Smooth muscle cell (in vitro differentiated cells): Measurements from ENCODE around the gene SKI. TPM values are rescaled to one million over a fixed set of nuclear protein-coding genes. Genes with fewer than 3 reads are reported as not detected.

Experiments used
- DNase-seq: peaks from one replicate; lab custom pipeline; 2025; ENCODE audit not compliant: unreplicated experiment; lab: John Stamatoyannopoulos, UW
- H2AFZ ChIP-seq: fragments of 200-600 bp; sonication (generic); 2 replicates; pipeline ENCODE4 v1.6.0; 2016; ENCODE audit warnings: antibody characterized with exemption, low read depth, mild to moderate bottlenecking
- H3F3A ChIP-seq: fragments of 200-600 bp; sonication (generic); 2 replicates; pipeline ENCODE4 v1.6.0; 2017; ENCODE audit warnings: antibody characterized with exemption, low read depth
- H3K27ac ChIP-seq: fragments of 200-600 bp; sonication (generic); 2 replicates; pipeline ENCODE4 v1.5.1; 2016; ENCODE audit warnings: low read depth, mild to moderate bottlenecking
- H3K27me3 ChIP-seq: fragments of 200-600 bp; sonication (generic); 2 replicates; pipeline ENCODE4 v1.6.1; 2016; ENCODE audit warnings: low read depth, mild to moderate bottlenecking
- H3K36me3 ChIP-seq: fragments of 200-600 bp; sonication (generic); 2 replicates; pipeline ENCODE4 v1.5.1; 2016; ENCODE audit warnings: low read depth
- H3K4me1 ChIP-seq: fragments of 200-600 bp; sonication (generic); 2 replicates; pipeline ENCODE4 v1.5.1; 2016; ENCODE audit warnings: low read depth
- H3K4me2 ChIP-seq: fragments of 200-600 bp; sonication (generic); 2 replicates; pipeline ENCODE4 v1.6.0; 2016; ENCODE audit warnings: mild to moderate bottlenecking
- H3K4me3 ChIP-seq: fragments of 200-600 bp; sonication (generic); 2 replicates; pipeline ENCODE4 v1.5.1; 2016; ENCODE audit warnings: mild to moderate bottlenecking
- H3K79me2 ChIP-seq: fragments of 200-600 bp; sonication (generic); 2 replicates; pipeline ENCODE4 v1.6.0; 2016; ENCODE audit warnings: low read depth, mild to moderate bottlenecking
- H3K9ac ChIP-seq: fragments of 200-600 bp; sonication (generic); 2 replicates; pipeline ENCODE4 v1.6.0; 2016; ENCODE audit warnings: low read depth
- H3K9me3 ChIP-seq: fragments of 200-600 bp; sonication (generic); replicated peaks from 2 replicates; pipeline ENCODE4 v1.5.1; 2016; ENCODE audit warnings: low read depth
- H4K20me1 ChIP-seq: fragments of 200-600 bp; sonication (generic); 2 replicates; pipeline ENCODE4 v1.6.0; 2016; ENCODE audit warnings: low read depth
- WGBS: methylation state at CpG from one replicate; pipeline ENCODE4 v1.1.7; 2016; ENCODE audit warnings: low lambda C conversion rate; 5-methylcytosine and 5-hydroxymethylcytosine counted together
- polyA plus RNA-seq: library from polyadenylated mRNA; unstranded; fragments of >200 nt; fragmentation: Nextera tagmentation; extraction: Ambion mirVana; gene quantifications from 2 replicates; pipeline ENCODE4 v1.2.1, GENCODE V29; 2016
- total RNA-seq: library from RNA; depleted of rRNA; stranded (reverse); fragments of >200 nt; gene quantifications from 2 replicates; pipeline ENCODE4 v1.2.3, GENCODE V29; 2014
- TF ChIP-seq, protein P1 (sequence below): fragments of 200-600 bp; sonication (generic); IDR thresholded peaks from 2 replicates; pipeline ENCODE4 v1.5.1; 2017; ENCODE audit warnings: borderline replicate concordance, mild to moderate bottlenecking, antibody characterized with exemption; ENCODE audit not compliant: insufficient read depth, poor library complexity, severe bottlenecking

Gene SKI
- total and polyA plus RNA-seq, 2 experiments from 2014 or later, result 4.2 to 19.6 TPM

DNA sequence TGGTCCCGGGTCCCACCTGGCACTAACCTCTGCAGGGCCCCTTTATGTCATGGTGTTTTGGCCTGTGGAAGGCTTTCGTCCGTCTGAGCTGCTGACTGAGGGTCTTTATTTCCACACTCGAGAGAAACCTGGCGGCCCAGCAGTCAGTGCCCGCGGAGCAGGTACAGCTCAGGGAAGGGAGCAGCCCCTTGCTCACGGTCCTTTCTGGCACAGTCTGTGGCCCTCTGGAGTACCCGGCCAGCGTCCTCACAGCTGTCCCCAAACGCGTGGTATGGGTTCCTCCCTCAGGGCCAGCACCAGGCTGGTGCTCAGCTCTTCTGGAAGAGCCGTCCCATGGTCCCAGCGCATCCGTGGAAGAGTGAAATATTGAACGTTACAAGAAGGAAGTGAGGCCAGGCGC, 24.3 kb downstream of the SKI start:
- H3K4me1 ChIP-seq, result peaks cover 32% of the 10 kb centered on the region
- no peak overlapping the region for H3K4me2 ChIP-seq
- 94% methylated on average over 17 of the region's 17 CpGs for WGBS
- H3F3A ChIP-seq, result peaks cover 15% of the 10 kb centered on the region
- no peaks in the 10 kb centered on the region for H3K9me3 ChIP-seq
- no peaks in the 10 kb centered on the region for H3K27me3 ChIP-seq
- no peak overlapping the region for H2AFZ ChIP-seq
- no peaks in the 10 kb centered on the region for H3K36me3 ChIP-seq
- H3K27ac ChIP-seq, result no peak overlapping the region
- no peak overlapping the region for H3K9ac ChIP-seq
- H3K79me2 ChIP-seq, result peaks cover 100% of the 10 kb centered on the region
- H4K20me1 ChIP-seq, result peaks cover 100% of the 10 kb centered on the region
- H3K4me3 ChIP-seq, result no peak overlapping the region
- no peak for DNase-seq
- TF ChIP-seq, protein P1, sequence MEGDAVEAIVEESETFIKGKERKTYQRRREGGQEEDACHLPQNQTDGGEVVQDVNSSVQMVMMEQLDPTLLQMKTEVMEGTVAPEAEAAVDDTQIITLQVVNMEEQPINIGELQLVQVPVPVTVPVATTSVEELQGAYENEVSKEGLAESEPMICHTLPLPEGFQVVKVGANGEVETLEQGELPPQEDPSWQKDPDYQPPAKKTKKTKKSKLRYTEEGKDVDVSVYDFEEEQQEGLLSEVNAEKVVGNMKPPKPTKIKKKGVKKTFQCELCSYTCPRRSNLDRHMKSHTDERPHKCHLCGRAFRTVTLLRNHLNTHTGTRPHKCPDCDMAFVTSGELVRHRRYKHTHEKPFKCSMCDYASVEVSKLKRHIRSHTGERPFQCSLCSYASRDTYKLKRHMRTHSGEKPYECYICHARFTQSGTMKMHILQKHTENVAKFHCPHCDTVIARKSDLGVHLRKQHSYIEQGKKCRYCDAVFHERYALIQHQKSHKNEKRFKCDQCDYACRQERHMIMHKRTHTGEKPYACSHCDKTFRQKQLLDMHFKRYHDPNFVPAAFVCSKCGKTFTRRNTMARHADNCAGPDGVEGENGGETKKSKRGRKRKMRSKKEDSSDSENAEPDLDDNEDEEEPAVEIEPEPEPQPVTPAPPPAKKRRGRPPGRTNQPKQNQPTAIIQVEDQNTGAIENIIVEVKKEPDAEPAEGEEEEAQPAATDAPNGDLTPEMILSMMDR, result no peak

DNA sequence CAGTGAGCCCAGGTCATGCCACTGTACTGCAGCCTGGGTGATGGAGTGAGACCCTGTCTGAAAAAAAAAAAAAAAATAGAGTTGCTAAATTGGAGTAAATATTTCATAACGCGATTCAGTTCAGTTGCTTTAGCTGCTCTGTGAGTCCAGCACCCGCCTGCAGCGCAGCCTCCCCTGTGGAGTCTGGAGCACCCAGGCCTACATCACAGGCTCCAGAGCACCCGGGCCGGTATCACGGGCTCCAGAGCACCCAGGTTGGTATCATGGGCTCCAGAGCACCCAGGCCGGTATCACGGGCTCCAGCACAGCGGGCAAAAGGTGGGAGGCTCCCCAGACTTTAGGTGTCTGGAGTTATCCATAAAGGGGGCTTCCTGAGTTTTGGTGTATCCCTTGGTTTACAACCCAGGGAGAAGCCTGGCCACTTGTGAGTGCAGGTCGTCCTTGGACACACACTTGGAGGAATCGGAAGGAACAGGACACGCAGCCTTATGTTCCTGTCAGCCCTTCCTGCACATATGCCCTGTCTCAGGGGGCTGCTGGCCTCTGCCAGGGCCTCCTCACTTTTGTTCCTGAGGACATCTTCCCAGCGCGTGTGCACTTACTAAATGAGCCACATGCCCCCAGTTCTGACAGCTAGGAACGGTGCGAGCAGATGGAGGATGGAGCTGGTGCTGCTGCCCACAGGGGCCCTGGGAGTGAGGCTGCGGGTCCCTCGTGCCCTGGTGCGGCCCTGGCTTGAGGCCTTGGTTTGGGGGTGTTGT, 25.1 kb downstream of the SKI start:
- no peak overlapping the region for H3K4me3 ChIP-seq
- H3K27me3 ChIP-seq, result no peaks in the 10 kb centered on the region
- no peak overlapping the region for H3K4me2 ChIP-seq
- no peaks in the 10 kb centered on the region for H3K36me3 ChIP-seq
- H4K20me1 ChIP-seq, result peaks cover 100% of the 10 kb centered on the region
- H3K9ac ChIP-seq, result no peak overlapping the region
- peaks cover 15% of the 10 kb centered on the region for H3F3A ChIP-seq
- H3K4me1 ChIP-seq, result peaks cover 24% of the 10 kb centered on the region
- H3K9me3 ChIP-seq, result no peaks in the 10 kb centered on the region
- 98% methylated on average over 19 of the region's 20 CpGs for WGBS
- peaks cover 100% of the 10 kb centered on the region for H3K79me2 ChIP-seq
- no peak overlapping the region for H2AFZ ChIP-seq
- DNase-seq, result no peak
- TF ChIP-seq, protein P1, result no peak
- no peak overlapping the region for H3K27ac ChIP-seq

DNA sequence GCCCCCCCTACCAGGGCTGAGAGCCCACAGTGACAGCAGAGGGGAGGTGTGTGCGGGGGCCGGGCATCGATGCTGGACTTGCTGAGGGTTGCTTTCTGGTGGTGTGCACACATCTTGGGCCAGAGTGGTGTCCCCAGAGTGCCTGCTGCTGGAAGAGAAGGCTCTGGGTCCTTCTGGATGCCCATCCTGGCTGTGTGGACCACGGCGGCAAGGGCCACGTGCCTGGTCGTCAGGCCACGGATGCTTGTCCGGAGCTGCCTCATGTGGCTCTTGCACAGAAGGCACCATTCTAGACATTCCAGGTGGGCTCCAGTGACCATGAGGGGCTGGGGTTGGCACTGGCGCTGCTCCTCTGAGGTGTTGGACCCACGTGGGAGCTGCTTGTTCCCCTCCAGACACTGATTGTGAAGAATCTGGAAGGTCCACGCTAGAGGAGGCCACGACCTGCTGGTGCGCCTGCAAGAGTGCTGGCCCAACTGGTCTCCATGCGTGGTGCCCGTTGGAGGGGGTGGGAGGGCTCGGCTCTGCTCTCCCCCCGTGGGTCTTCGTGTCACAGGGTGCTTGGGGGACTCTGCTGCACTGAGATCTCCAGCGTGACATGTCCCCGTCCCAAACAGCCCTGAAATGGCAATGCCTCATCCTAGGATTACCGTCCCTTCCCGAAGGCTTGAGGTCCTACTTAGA, 25.8 kb downstream of the SKI start:
- Histone ChIP-seq H3K27ac (no peak overlapping the region), H2AFZ (no peak overlapping the region), H3K9ac (no peak overlapping the region), H3K79me2 (peaks cover 100% of the 10 kb centered on the region), H4K20me1 (peaks cover 100% of the 10 kb centered on the region), H3K27me3 (no peaks in the 10 kb centered on the region), H3K4me3 (no peak overlapping the region), H3K4me2 (no peak overlapping the region), H3K36me3 (no peaks in the 10 kb centered on the region), H3K9me3 (no peaks in the 10 kb centered on the region), H3K4me1 (peaks cover 19% of the 10 kb centered on the region), H3F3A (peaks cover 15% of the 10 kb centered on the region)
- no peak for DNase-seq
- TF ChIP-seq, protein P1, result no peak
- 97% methylated on average over 22 of the region's 23 CpGs for WGBS
